Limb (tissue), 2 donors: ENCODE measurements around the gene ITGAE.

ENCODE experiments used
- DNase-seq, 2 donors: peaks; one replicate each; pipeline ENCODE4 v3.0.0-alpha.2; 2016; ENCODE audit errors: extremely low spot score in 2 of 2

The ITGAE gene

GRCh38 chr17:3695129-3695722 is 105.8 kb downstream of the ITGAE start:
- peak in 1 of 2 donors; percentile 44 for DNase-seq

- no peak for DNase-seq
Observed at GRCh38 chr17:3693829-3694231, 107.2 kb downstream of the ITGAE start.

GRCh38 chr17:3693141-3693540 is 107.8 kb downstream of the ITGAE start:
- no peak for DNase-seq

- DNase-seq = no peak
Observed at GRCh38 chr17:3692346-3692745, 108.6 kb downstream of the ITGAE start.

- DNase-seq = no peak
Observed at GRCh38 chr17:3691617-3692067, 109.3 kb downstream of the ITGAE start.

DNA sequence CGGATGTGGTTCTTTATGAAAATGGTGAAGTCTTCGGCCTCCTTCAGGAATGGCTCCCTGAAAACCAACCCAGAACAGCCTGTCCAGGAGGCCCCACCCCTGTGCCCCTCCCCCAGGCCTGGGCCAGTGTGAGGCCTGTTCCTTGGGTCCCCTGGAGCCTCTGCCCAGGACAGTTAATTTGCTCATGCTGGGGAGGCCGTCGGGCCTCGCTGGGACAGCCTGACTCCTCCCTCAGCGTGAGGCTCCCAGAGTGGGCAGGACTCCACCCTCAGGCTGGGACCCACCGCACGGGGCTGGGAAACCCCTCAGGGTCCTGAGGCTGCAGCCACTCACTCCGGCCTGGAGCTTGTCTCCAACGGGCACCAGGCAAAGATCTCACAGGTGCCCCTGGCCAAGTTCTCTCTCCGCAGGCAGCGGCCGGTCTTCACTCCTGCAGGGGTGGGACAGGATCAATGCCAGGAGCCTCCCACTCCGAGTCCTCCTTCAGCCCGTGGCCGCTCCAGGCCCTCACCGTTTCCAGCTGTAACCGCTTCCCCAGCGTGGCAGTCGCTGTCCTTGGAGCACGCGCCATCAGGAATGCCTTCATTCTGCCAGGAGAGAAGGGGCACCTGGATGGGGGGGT is 110.8 kb downstream of the ITGAE start:
- DNase-seq = no peak

GRCh38 chr17:3689262-3690093 is 111.5 kb downstream of the ITGAE start:
- DNase-seq = no peak

- DNase-seq = no peak
Observed at GRCh38 chr17:3688852-3689261, 112.1 kb downstream of the ITGAE start.

DNA sequence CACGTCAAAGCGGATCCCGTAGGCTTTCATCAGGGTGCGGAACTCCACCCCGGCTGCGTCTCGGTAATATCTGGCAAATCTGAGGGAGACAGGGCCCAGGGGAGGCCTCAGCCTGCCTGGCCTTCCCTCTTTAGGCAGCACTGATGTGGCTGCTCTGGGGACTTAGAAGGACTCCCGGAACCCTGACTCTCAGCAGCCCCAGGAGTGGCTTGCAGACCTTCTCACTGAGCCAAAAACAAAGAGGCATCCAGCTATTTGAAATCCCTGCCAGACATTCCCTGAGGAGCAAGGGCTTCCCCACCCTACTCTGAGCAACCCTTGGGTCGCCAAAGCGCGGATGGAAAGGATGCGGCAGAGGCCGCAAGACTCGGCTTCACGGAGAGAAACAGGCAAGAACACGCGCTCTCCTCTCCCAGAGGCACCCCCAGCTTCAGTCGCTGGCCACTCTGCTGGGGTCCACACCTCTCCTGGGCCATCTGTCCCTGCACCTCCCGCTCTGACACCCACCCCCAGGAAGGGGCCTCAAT is 112.9 kb downstream of the ITGAE start:
- no peak for DNase-seq

DNA sequence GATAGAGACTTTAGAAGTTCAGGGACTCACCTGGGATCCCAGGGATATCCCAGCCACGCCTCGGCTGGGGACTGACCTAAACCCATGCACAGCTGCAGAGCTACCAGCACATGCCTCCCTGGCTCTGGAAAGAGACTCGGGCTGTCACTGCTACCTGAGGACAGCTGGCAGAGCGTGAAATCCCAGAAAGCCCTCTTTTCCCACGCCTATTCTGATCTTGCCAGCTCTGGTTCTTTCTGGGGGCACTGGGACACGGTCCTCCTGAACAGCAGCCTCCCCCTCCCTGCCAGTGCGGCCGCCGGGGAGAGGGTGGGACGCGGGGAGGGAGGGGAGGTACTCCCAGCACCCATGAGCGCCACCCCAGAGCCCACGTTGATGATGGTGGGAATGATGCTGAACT is 115.8 kb downstream of the ITGAE start:
- DNase-seq = no peak

GRCh38 chr17:3683054-3683511 is 117.9 kb downstream of the ITGAE start:
- DNase-seq = no peak

DNA sequence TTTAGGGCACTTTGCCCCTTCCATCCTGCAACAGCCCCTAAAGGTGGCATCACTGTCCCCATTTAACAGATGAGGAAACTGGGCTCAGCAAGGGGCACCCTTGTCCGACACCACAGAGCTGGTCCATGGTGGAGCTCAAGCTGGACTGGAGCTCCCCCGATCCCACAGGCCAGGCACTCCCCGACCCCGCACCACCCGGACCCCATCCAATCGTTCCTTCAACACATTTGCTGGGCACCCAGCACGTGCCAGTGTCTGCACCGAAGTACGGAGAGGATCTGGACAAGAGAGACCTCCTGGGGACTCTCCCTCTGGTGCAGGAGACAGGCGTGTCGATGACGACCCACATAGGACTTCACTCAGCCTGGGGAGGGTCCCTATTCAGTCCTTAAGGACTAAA is 119.0 kb downstream of the ITGAE start:
- no peak for DNase-seq

DNA sequence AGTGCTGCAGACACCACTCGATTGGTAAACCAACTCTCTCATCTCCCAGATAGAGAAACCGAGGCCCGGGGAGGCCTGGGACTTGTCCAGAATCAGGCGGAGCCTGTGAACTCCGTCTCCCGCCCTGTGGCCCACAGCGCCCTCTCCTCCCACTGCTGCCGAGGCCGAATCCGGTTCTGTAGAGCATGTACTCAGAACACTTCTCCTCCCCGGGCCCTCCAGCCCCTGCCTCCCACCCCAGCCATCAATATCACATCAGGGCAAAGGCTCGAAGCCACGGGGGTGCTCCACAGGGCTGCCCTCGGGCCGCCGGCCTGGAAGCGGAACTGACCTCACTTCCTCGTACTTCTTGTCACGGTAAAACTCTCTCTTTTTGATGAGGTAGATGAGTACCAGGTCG is 119.4 kb downstream of the ITGAE start:
- no peak for DNase-seq

GRCh38 chr17:3681057-3681456 is 119.9 kb downstream of the ITGAE start:
- DNase-seq = no peak

DNA sequence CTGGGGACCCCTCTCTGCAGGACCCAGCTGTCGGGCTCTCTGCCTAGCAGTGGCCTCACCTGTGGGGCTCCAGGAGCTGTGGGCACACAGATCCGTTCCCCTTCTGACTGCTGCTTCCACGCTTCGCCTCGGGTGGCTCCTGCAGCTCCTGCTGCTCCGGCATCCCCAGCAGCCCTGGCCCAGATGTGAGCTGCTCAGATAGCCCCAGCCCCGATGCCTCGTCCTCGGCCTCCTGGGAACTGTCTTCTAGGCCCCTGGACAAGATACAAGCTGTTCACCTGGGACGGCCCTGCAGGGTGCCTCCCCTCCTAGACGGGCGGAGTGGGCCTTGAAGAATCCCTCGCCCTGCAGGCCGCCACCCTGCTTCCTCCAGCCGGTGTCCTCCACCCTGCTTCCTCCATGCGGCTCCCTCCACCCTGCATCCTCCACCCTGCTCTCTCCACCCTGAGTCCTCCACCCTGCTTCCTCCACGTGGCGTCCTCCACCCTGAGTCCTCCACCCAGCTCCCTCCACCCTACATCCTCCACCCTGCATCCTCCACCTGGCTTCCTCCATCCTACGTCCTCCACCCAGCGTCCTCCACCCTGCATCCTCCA is 121.4 kb downstream of the ITGAE start:
- DNase-seq = no peak

DNA sequence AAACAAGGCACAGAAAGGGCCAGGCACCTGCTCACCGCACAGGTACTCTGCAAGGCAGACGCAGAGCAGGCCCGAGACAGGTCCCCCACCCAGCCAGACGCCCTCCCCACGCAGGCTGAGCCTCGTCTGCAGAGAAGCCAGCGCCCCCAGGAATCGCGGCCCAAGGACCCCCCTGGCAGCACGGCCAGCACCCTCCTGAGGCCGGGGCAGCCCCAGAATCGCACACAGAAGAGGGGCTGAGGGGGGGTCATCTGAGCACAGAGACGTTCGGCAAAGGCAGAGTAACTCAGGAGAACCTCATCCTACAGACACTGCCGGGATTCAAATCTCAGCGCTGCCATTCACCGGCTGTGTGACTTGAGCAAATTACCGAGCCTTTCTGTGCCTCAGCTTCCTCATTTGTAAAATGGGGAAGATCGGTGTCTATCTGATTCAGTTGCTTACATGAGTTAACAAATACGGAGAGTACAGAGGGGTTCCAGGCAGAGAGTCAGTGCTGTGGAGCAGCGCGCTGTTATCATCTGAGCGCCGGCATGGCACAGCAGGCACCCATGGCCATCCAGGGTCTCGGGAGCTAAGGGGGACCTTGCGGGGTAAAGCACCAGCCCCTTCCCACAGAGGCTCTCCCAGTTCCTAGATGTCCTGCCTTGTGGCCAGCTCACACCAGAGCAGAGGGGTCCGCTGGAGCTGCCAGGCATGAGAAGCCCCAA is 122.0 kb downstream of the ITGAE start:
- DNase-seq = no peak

GRCh38 chr17:3678095-3678820 is 122.7 kb downstream of the ITGAE start:
- no peak for DNase-seq

DNA sequence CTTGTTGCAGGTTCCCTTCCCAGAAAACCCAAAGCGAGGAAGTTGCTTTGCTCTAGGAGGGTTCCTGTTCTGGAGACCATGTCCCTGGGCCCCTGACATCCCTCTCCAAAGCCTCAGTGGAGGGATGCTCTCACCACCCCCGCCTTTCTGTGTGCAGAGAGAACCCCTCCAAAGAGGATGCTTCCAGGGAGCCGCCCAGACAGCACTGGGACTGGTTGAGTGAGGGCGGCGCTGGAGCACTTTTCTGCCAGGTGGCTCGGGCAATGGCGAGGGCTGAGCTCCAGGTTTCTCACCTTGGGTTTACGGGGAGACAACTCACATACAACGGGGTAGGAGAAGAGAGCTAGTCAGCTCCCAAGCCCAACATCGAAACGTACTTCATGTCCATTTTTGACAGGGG is 125.1 kb downstream of the ITGAE start:
- DNase-seq = no peak

- no peak for DNase-seq
Observed at GRCh38 chr17:3672571-3672970, 128.4 kb downstream of the ITGAE start.

DNA sequence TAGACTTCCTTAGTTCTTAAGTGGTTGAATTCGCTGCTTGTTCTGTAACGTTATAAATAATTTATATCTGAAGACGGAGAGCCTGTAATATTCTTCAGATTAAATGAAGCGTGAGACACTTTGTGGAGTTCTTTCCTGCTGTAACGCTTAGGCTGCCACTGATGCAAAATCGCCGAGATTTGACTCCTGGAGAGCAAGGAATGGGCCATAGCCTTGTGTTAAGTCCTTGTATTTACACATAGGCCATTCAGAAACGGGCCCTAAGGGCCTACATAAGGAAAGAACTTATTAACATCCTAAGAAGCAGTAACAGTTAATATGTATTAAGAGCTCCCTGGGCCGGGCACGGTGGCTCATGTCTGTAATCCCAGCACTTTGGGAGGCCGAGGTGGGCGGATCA is 131.4 kb downstream of the ITGAE start:
- DNase-seq = no peak

GRCh38 chr17:3669085-3669347 is 132.0 kb downstream of the ITGAE start:
- DNase-seq = no peak
